Urothelium cell line (cell line): ENCODE measurements around the gene GPR45.

Source experiments
- DNase-seq: peaks from one replicate; pipeline ENCODE4 v3.0.0; 2011; ENCODE audit warnings: low spot score, mixed read lengths
- FAIRE-seq: peaks from 2 replicates; lab custom pipeline; 2011; peaks lifted over from hg19 to GRCh38; lab: Jason Lieb, UNC

The GPR45 gene

DNA sequence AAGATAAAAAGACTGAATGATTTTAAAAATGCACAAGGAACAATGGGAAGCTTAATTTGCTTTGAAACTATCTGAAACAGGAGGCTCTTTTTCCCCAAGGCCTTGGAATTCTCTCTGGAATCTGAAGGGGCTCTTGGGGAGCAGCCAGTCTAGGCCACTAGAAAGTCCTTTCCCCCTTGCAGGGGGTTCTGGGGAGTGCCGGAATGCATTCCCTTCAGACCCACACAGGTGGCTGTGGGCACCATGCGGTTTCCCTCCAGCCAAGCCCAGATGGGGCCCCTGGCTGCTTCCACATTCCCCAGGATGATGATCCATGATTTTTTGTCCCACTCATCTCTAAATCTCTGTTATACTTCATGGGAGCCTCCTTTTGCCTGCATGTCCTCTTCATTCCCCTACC, 10.7 kb downstream of the GPR45 start:
- FAIRE-seq = no peak
- peak; percentile 29 for DNase-seq

DNA sequence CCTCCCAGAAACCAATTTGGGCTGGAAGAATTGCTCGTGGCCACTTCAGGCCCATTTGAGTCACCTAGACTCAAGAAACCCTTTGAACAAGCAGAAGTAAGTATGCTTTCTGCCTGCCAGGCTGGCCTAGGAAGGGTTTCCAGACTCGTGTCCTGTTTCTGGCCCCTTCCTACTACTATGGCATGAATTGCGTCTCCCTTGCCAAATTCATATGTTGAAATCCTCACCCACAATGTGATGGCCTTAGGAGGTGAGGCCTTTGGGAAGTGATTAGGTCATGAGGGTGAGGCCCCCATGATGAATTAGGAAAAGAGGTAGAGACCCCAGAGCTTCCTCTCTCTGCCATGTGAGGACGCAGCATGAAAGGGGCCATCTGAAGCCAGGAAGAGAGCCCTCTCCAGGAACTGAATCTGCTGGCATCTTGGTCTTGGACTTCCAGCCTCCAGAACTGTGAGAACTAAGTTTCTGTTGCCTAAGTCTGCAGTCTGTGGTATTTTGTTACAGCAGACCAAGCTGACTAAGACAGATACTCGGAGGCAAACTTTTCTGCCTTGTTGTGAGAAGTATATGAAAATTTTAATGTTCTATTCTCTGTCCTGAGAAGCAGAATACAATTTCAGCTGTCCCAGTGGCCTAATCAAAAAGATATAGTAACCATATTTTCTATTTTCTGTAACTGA, 13.1 kb downstream of the GPR45 start:
- DNase-seq (no peak), FAIRE-seq (no peak)

DNA sequence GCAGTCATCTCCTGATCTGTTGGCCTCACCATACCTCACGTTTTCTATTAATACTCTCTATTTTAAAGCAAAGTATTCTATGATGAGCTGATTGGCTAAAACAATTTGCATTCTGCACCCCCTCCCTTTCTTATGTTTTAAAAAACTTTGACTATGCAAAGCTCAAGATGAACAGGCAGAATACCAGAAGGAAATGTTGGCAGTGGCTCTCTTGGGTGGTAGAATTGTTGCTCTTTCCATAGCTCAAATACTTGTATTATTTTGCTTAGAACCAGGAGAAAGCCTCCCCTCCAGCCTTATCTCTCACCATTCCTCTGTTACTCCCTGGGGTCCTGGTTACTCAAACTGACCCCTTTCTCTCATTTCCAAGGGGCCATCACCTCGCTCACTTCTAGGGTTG, 14.4 kb downstream of the GPR45 start:
- DNase-seq (no peak), FAIRE-seq (no peak)

DNA sequence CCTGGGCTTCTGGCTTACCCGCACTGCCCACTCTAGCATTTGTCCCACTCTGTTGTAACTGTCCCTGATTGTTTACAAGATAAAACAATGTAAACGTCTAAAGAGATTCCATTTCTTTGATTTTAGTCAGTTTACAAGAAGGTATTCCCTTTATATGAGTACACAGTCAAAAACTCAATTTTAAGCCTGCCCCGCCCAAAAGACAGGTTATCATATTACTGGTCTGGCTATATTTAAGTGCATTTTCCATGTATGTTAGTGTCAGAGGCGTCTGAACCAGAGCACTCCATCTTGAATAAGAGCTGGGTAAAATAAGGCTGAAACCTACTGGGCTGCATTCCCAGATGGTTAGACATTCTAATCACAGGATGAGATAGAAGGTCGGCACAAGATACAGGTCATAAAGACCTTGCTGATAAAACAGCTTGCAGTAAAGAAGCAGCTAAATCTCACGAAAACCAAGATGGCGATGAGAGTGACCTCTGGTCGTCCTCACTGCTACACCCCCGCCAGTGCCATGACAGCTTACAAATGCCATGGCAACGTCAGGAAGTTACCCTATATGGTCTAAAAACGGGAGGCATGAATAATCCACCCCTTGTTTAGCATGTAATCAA, 15.0 kb downstream of the GPR45 start:
- FAIRE-seq (no peak), DNase-seq (no peak)

DNA sequence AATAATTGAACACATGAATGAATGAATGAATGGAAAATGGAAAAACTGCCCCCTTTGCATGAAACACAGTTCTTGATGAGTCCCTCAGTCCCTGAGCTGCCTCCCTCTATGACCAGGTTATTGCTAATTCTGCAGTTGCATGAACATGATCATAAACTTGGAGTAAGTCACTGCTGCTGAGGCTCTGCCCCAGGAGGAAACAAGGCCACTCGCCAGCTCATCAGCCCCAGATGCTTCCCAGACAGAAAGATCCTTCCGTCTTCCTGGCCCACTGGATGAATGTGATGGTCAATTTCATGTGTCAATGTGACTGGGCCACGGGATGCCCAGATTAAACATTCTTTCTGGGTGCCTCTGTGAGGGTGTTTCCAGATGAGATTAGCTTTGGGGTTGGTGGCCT, 16.4 kb downstream of the GPR45 start:
- DNase-seq (no peak), FAIRE-seq (peak; percentile 55)

DNA sequence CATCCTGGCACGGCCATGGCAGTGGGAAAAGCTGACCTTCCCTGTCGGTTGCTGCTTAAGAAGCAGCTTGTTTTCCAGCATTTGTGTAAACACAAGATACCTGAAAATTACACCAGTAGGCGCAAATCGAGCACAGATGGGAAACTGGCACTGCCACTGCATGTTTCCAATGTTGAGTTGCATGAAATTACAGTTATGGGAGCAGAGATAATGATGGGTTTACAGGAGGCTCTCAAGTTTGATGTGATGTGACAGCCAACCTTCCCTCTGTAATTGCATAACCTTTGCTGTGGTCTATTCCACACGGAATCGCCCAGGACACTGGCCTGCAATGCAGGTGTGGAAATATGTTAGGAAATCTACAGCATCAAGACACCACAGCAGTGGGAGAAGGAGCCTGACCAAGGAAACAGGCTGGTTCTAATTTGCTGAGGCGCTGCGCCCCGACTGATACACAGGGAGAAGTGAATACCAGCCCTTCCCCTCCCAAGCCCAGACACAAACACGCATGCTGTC, 17.4 kb downstream of the GPR45 start:
- FAIRE-seq (no peak), DNase-seq (no peak)

DNA sequence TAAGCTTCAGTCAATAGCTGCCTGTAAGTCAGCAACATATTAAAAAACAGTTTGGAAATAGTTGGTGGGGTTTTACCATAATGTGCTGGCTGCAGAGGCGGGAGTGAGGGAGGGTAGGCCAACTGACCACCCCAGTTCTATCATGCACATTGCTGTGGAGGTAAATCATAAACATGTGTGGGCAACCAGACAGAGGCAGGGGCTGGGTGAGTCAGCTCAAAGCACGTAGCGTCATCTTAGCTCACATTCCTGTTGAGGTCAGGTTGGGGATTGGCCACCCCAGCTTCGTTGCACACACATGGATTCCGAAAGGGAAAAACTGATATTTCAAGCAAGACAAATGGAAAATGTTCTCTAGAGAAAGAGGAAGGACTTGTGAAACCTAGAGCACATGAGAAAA, 19.5 kb downstream of the GPR45 start:
- FAIRE-seq (peak; percentile 97), DNase-seq (peak; percentile 93)

DNA sequence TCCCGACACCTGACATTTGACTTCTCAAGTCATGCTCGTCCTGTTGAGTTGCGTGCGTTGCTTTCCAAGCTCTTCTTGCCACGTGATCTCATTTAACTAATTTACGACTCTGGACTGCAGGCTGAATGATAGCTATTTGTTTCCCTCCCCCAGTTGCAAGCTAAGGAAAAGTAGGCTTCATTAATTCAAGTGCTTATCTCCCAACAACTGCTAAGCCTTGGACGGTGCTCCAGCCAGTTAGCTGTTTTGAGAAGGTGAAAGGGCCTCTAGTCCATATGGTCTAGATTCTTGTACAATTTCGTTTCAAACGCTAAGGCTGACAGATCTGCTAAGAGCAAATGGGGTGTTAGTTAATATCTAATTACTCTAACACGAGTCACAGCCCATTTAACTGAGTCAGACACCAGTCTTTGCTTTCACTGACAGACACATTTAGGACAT, 21.1 kb downstream of the GPR45 start:
- no peak for DNase-seq
- no peak for FAIRE-seq

DNA sequence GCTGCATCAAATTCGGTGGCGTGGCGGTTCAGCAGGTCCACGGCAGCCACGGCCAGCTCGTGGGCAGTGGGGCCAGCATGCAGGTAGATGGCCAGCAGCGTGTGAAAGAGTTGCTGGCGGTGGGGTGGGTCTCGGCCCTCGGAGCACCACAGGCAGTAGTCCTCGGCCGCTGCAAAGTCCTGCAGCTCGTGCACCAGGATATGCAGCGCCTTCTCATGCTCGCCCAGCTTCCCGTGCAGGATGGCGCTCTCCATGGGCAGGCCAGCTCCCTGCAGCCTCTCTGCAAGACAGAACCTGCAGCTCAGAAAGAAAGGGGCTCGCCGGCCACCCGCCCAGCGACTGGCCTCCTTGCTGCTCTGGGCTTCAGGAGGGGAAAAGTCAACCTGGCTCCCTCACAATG, 27.9 kb downstream of the GPR45 start:
- no peak for FAIRE-seq
- no peak for DNase-seq

DNA sequence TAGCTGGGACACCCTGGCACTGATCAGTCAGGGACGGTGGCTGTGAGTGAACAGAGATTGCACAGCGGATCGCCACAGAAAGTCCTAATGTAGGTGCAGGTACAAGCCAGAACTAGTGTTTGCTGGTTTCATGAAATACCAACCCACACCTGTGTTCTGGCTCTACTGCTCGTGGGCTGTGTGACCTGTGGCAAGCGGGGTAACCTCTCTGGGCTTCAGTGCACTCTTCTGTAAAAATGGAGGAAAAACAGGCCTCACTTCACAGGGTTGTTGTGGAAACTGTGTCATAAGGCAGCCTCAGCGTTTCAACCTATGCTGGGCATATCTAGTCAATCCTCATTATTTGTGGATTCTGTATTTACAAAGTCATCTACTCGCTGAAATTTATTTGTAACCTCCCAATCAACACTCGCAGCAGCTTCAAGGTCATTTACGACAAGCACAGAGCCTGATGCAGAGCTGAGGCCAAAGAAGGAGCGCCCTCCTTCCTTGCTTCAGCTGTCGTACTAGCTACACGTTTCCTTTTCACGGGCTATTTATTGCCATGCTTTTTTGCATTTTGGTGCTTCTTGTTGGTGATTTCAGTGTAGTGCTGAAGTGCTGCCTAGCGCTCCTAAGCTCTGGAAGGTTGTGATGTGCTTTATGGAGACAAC, 30.0 kb downstream of the GPR45 start:
- no peak for DNase-seq
- no peak for FAIRE-seq

DNA sequence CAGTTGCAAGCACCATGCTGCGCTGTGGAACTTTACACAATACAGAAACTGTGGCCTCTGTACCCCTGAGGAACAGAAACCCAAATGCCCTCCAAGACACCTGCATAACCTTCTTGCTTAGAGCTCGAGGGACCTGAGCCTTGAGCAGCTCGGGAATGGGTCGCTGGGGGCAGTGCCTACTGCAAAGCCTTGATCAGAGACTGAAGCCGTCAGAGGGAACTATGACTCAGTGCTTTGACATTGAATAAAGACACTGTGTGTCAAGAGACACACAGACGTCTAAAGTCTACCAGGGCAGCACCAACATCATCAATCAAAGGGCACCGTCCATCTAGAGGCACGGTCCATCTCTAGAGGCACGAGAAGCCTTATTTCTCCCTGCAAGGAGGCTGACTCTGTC, 30.6 kb downstream of the GPR45 start:
- DNase-seq = no peak
- FAIRE-seq = no peak

DNA sequence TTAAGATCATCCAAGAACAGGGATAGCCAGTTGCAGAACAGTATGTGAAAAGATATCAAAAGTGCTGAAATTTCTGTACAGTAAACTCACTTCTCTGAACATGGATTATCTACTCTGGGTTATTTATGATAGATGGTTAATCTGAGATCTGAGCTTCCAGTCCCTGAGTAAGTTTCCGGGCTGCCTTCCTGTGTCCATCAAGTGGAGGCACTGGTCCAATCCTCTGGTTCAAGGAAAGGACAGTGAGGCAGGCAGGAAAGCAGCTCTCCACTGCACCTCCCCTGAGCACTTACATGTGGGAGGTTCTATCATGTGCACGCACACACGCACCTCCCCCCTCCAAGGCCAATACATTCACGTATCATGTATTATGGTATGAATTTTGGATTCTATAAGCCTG, 32.5 kb downstream of the GPR45 start:
- DNase-seq (no peak), FAIRE-seq (peak; percentile 23)

DNA sequence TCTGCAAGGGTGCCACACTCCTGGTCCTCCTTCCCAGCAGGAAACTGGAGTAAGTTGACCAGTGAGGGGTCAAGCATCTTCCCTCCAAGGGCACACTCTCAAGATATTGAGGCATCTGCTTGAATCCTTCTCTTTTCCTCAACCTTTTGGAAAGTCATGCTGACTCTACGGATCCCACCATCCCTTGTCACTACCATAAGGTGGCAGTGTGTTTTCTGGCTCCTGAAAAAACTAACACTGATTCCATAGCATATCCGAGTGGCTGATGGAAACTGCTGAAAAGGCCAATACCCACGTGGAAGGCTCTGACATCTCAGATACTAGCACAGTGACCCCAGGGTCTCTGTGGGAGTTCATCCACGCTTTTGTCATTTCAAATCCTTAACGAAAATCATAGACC, 37.1 kb downstream of the GPR45 start:
- FAIRE-seq (no peak), DNase-seq (no peak)

DNA sequence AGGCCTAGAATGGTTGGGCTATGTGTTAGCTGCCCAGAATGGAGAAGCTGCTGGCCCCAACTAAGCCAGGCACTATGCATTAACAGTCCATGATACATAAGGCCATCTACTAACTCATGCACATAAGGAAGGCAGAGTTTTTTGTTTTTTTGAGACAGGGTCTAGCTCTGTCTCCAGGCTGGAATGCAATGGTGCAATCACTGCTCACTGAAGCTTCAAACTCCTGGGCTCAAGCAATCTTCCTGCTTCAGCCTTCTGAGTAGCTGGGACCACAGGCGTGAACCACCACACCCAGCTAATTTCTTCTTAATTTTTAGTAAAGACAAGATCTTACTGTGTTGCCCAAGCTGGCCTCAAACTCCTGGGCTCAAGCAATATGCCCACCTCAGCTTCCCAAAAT, 37.6 kb downstream of the GPR45 start:
- DNase-seq = no peak
- FAIRE-seq = no peak

DNA sequence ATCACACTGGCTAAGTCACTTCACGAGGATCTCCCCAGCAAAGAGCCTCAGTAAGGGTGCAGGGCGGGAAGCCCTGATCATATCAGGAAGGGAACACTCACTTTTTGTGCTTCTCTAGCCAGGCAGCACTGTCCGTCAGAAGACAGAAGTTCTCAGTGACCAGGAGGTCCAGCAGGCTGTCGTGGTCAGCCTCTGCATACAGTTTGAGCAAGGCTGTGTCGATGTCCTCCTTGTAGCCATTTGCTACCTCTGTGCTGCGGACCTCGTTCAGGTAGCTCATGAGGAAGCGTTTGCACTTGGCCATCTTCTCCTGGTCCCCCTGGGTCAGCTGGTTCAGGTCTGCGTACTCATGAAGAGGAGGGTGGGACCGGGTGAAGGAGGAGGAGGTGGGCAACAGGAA, 38.7 kb downstream of the GPR45 start:
- FAIRE-seq (peak; percentile 65), DNase-seq (no peak)

DNA sequence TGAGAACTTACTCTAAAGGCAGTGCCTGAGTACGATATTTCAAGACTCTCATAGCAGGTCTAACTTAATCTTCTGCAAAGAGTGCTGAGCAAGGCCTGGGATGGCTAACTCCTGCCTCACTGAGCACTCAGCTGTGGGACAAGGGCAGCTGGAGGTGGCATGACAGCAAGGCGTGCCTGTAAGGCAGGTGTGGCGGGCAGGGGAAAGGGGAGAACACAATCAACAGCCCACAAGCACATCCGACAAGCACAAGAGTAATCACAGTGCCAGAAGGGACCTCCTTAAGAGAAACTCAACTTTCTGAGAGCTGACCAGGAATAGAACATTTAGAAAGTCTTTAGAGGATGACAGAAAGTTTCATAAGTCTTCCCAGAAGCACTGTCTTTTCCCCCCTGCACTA, 42.0 kb downstream of the GPR45 start:
- DNase-seq (no peak), FAIRE-seq (no peak)

DNA sequence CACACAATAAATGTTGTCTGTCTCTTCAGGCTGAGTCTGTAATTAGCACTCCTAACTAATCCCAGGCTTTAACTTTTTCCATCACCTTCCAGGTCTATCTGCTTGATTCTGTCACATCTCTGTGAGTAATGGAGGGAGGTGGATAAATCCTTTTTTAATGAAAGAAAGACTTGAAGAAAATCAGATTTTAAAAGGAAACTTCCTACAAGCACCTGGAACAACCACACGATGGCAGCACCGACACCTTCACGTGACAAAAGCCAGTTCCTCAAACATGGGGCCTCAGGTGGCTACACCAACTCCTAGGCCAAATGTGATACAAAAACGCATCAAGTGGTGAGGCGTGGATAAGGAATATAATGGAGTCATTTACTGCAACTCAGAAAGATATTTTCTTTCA, 46.1 kb downstream of the GPR45 start:
- FAIRE-seq = no peak
- DNase-seq = peak; percentile 69

DNA sequence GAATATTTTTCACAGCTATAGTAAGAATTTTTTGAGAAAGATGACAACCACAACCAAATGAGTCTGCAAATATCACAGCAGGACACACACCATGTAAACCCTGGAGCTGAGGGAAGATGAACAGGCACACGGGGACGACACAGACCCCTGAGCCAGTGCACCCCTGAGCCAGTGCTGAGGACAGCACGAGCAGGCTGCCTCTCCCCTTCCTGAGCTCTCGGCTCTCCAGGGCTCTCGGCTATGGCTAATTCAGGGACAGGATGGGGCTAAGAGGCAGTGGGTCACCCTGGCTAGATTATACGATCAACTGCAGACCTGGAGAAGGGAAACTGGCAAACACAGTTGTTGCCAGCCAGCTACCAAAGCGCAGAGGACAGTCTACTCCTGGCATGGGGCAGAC, 46.6 kb downstream of the GPR45 start:
- no peak for FAIRE-seq

DNA sequence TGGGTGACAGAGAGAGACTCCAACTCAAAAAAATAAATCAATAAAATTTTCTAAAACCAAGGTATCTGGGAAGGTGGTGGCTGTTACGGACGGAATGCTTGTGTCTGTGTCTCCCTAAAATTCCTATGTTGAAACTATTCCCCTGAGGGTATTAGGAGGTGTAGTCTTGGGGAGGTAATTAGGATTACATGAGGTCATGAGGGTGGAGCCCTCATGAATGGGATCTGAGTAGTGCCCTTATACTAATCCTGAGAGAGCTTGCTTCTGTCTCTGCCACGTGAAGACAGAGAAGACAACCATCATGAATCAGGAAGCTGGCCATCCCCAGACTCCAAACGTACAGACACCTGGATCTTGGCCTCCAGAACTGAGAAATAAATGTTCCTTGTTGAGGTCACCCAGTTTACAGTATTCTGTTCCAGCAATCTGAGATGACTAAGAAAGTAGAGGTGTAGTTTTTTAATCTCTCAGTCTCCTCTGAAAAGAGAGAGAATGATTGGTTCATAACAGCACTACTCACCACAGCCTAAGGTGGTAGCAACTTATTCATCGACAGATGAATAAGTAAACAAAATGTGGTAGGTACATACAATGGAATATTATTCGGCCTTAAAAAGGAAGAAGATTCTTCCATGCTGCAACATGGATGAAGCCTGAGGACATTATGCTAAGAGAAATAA, 49.6 kb downstream of the GPR45 start:
- DNase-seq (no peak), FAIRE-seq (no peak)

More for the DNA sequence above, 46.6 kb downstream of the GPR45 start:
- DNase-seq = no peak

DNA sequence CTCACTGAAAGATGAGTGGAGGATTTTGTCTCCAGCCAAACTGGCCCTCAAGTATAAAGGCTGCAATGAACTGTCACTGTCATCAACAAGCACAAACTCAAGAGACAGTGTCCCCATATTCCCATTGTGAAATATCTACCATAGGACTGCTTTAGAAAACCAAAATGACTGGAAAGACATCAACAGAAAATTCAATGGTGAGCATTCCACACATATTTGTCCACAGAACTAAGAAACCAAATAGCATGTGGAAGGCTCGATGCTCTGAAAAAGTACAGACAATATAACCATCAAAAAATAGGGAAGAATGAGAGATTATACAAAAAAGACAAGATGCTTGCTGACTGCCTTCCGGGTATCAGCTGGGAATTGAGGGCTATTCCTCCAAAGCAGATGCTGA, 50.4 kb downstream of the GPR45 start:
- FAIRE-seq (no peak), DNase-seq (no peak)
